Osteocyte (in vitro differentiated cells): ENCODE measurements around the gene FASTKD1. TPM values are rescaled to one million over a fixed set of nuclear protein-coding genes. Genes with fewer than 3 reads are reported as not detected.
A peak's percentile ranks its signal among the peaks of the same experiment; 100 is the strongest.
"Not testable (repeated sequence)": the region's sequence is repeated elsewhere in the genome, so short reads cannot be mapped to it uniquely, and the experiment has no call there.

Experiments
- DNase-seq: peaks from one replicate; pipeline ENCODE4 v3.0.0; 2021; ENCODE audit warnings: mixed read lengths; ENCODE audit not compliant: unreplicated experiment; ENCODE audit errors: extremely low spot score
- H3K27ac Mint-ChIP-seq: one replicate; pipeline ENCODE4 v1.8.0; 2021; ENCODE audit warnings: mild to moderate bottlenecking, mixed read lengths; ENCODE audit not compliant: unreplicated experiment
- H3K27me3 Mint-ChIP-seq: one replicate; pipeline ENCODE4 v1.8.0; 2021; ENCODE audit warnings: mixed read lengths; ENCODE audit not compliant: unreplicated experiment
- H3K36me3 Mint-ChIP-seq: one replicate; pipeline ENCODE4 v1.8.0; 2021; ENCODE audit warnings: mixed read lengths; ENCODE audit not compliant: unreplicated experiment
- H3K4me1 Mint-ChIP-seq: one replicate; pipeline ENCODE4 v1.8.0; 2021; ENCODE audit warnings: mixed read lengths; ENCODE audit not compliant: unreplicated experiment
- H3K4me3 Mint-ChIP-seq: one replicate; pipeline ENCODE4 v1.8.0; 2021; ENCODE audit warnings: mild to moderate bottlenecking, moderate library complexity, mixed read lengths; ENCODE audit not compliant: unreplicated experiment
- H3K9me3 Mint-ChIP-seq: one replicate; pipeline ENCODE4 v1.8.0; 2021; ENCODE audit warnings: mixed read lengths; ENCODE audit not compliant: unreplicated experiment
- CTCF ChIP-seq: fragments of 200-600 bp; sonication (generic); IDR thresholded peaks from 2 replicates; pipeline ENCODE4 v1.5.0; 2021; ENCODE audit warnings: antibody characterized with exemption, mild to moderate bottlenecking, moderate library complexity
- total RNA-seq: library from RNA; stranded (reverse); gene quantifications from 2 replicates; pipeline ENCODE4 v1.2.1, GENCODE V29; 2021

The FASTKD1 gene
- total RNA-seq, 1 donor from 2014 or later = 15.6 TPM

- peaks cover 3% of the 10 kb centered on the region for H3K9me3 Mint-ChIP-seq
- peak overlapping the region; percentile 99 for H3K27ac Mint-ChIP-seq
- peaks cover 4% of the 10 kb centered on the region for H3K36me3 Mint-ChIP-seq
- H3K4me3 Mint-ChIP-seq = peak overlapping the region; percentile 98
- H3K4me1 Mint-ChIP-seq = peaks cover 30% of the 10 kb centered on the region
- H3K27me3 Mint-ChIP-seq = no peaks in the 10 kb centered on the region
- DNase-seq = no peak
- no peak for TF ChIP-seq CTCF
Observed at GRCh38 chr2:169585673-169586072, 12.0 kb upstream of the FASTKD1 start.

GRCh38 chr2:169584005-169584877 is 10.6 kb upstream of the FASTKD1 start, which contains the start of gene PPIG:
PPIG (plus strand) TSS chr2:169584351; CDS start chr2:169604042, 19,691 bp downstream.
- Mint-ChIP-seq H3K27ac (peak within 1 kb of the TSS; percentile 99), H3K9me3 (peaks cover 3% of the 10 kb centered on the region), H3K4me3 (peak within 1 kb of the TSS; percentile 98), H3K27me3 (no peaks in the 10 kb centered on the region), H3K4me1 (peaks cover 27% of the 10 kb centered on the region), H3K36me3 (peaks cover 2% of the 10 kb centered on the region)
- TF ChIP-seq CTCF = no peak
- peak; percentile 92 for DNase-seq

GRCh38 chr2:169583518-169583917 is 9.9 kb upstream of the FASTKD1 start:
- Mint-ChIP-seq H3K9me3 (peaks cover 3% of the 10 kb centered on the region), H3K4me1 (peaks cover 25% of the 10 kb centered on the region), H3K4me3 (peak overlapping the region; percentile 98), H3K27ac (peak overlapping the region; percentile 99), H3K27me3 (peaks cover 5% of the 10 kb centered on the region), H3K36me3 (peaks cover 2% of the 10 kb centered on the region)
- no peak for TF ChIP-seq CTCF
- no peak for DNase-seq

- H3K4me1 Mint-ChIP-seq = peaks cover 25% of the 10 kb centered on the region
- H3K9me3 Mint-ChIP-seq, H3K36me3 Mint-ChIP-seq, H3K4me3 Mint-ChIP-seq, H3K27me3 Mint-ChIP-seq, DNase-seq, H3K27ac Mint-ChIP-seq: not testable (repeated sequence)
Observed at GRCh38 chr2:169582552-169583266, 9.0 kb upstream of the FASTKD1 start.

- H3K27me3 Mint-ChIP-seq = peaks cover 5% of the 10 kb centered on the region
- peaks cover 2% of the 10 kb centered on the region for H3K36me3 Mint-ChIP-seq
- TF ChIP-seq CTCF = no peak
- H3K4me3 Mint-ChIP-seq = no peak overlapping the region
- DNase-seq = no peak
- peaks cover 3% of the 10 kb centered on the region for H3K4me1 Mint-ChIP-seq
- H3K27ac Mint-ChIP-seq = no peak overlapping the region
- peaks cover 2% of the 10 kb centered on the region for H3K9me3 Mint-ChIP-seq
Observed at GRCh38 chr2:169579044-169579443, 5.4 kb upstream of the FASTKD1 start.

- not testable (repeated sequence) for H3K4me3 Mint-ChIP-seq, H3K36me3 Mint-ChIP-seq, H3K27ac Mint-ChIP-seq, H3K4me1 Mint-ChIP-seq, H3K27me3 Mint-ChIP-seq, H3K9me3 Mint-ChIP-seq, DNase-seq
Observed at GRCh38 chr2:169575264-169575663, 1.6 kb upstream of the FASTKD1 start.

- DNase-seq, H3K27me3 Mint-ChIP-seq, H3K9me3 Mint-ChIP-seq, H3K27ac Mint-ChIP-seq, H3K36me3 Mint-ChIP-seq, H3K4me3 Mint-ChIP-seq: not testable (repeated sequence)
- H3K4me1 Mint-ChIP-seq = peaks cover 14% of the 10 kb centered on the region
Observed at GRCh38 chr2:169574539-169574938, 874 bp upstream of the FASTKD1 start.
